Hepatocyte (in vitro differentiated cells): ENCODE results near the gene AGAP2. TPM values are rescaled to one million over a fixed set of nuclear protein-coding genes. Genes with fewer than 3 reads are reported as not detected.
"Not testable (repeated sequence)": the region's sequence is repeated elsewhere in the genome, so short reads cannot be mapped to it uniquely, and the experiment has no call there.

Experiments used
- DNase-seq: peaks from one replicate; pipeline ENCODE4 v3.0.0-alpha.2; 2016; ENCODE audit warnings: low spot score
- H2AFZ ChIP-seq: fragments of 200-600 bp; sonication (generic); 2 replicates; pipeline ENCODE4 v1.6.0; 2016; ENCODE audit warnings: antibody characterized with exemption, mild to moderate bottlenecking
- H3K27ac ChIP-seq: fragments of 200-600 bp; sonication (generic); 2 replicates; pipeline ENCODE4 v1.5.1; 2016; ENCODE audit warnings: mild to moderate bottlenecking
- H3K27me3 ChIP-seq: fragments of 200-600 bp; sonication (generic); 2 replicates; pipeline ENCODE4 v1.6.1; 2016
- H3K36me3 ChIP-seq: fragments of 200-600 bp; sonication (generic); replicated peaks from 2 replicates; pipeline ENCODE4 v1.5.1; 2016; ENCODE audit warnings: low read depth; ENCODE audit not compliant: insufficient read depth
- H3K4me1 ChIP-seq: fragments of 200-600 bp; sonication (generic); 2 replicates; pipeline ENCODE4 v1.5.1; 2016; ENCODE audit warnings: mild to moderate bottlenecking, moderate library complexity; ENCODE audit not compliant: insufficient read depth
- H3K4me2 ChIP-seq: fragments of 200-600 bp; sonication (generic); 2 replicates; pipeline ENCODE4 v1.6.0; 2016
- H3K4me3 ChIP-seq: fragments of 200-600 bp; sonication (generic); 2 replicates; pipeline ENCODE4 v1.5.1; 2016; ENCODE audit warnings: mild to moderate bottlenecking
- H3K79me2 ChIP-seq: fragments of 200-600 bp; sonication (generic); 2 replicates; pipeline ENCODE4 v1.6.0; 2017; ENCODE audit warnings: mild to moderate bottlenecking
- H3K9me2 ChIP-seq: fragments of 200-600 bp; sonication (generic); replicated peaks from 2 replicates; pipeline ENCODE4 v1.6.0; 2017; ENCODE audit warnings: mild to moderate bottlenecking; ENCODE audit not compliant: insufficient read depth
- H3K9me3 ChIP-seq: fragments of 200-600 bp; sonication (generic); 2 replicates; pipeline ENCODE4 v1.5.1; 2016; ENCODE audit warnings: low read depth, mild to moderate bottlenecking
- H4K20me1 ChIP-seq: fragments of 200-600 bp; sonication (generic); 2 replicates; pipeline ENCODE4 v1.6.0; 2016; ENCODE audit warnings: mild to moderate bottlenecking; ENCODE audit not compliant: insufficient read depth, poor library complexity, severe bottlenecking
- EZH2 ChIP-seq: fragments of 200-600 bp; sonication (generic); IDR thresholded peaks from 2 replicates; pipeline ENCODE4 v1.6.1; 2016; ENCODE audit warnings: antibody characterized with exemption, mild to moderate bottlenecking, borderline replicate concordance
- EZH2phosphoT487 ChIP-seq: fragments of 200-600 bp; sonication (generic); IDR thresholded peaks from one replicate; pipeline ENCODE4 v1.6.1; 2018; ENCODE audit warnings: antibody characterized with exemption, mild to moderate bottlenecking, low read depth, moderate library complexity; ENCODE audit not compliant: unreplicated experiment, severe bottlenecking
- WGBS: methylation state at CpG from one replicate; pipeline ENCODE4 v1.1.6; 2016; ENCODE audit warnings: low lambda C conversion rate; ENCODE audit errors: missing lambda C conversion rate; 5-methylcytosine and 5-hydroxymethylcytosine counted together
- polyA plus RNA-seq: library from polyadenylated mRNA; unstranded; fragments of >200 nt; fragmentation: Nextera tagmentation; extraction: Ambion mirVana; gene quantifications from 2 replicates; pipeline ENCODE4 v1.2.1, GENCODE V29; 2016
- total RNA-seq: library from RNA; depleted of rRNA; stranded (reverse); fragments of >200 nt; gene quantifications from 2 replicates; pipeline ENCODE4 v1.2.3, GENCODE V29; 2014
- TF ChIP-seq, protein P1 (sequence below): fragments of 200-600 bp; sonication (generic); IDR thresholded peaks from 2 replicates; pipeline ENCODE4 v1.5.1; 2016; ENCODE audit warnings: antibody characterized with exemption, mild to moderate bottlenecking; ENCODE audit not compliant: poor library complexity

The AGAP2 gene
- total and polyA plus RNA-seq, 2 experiments from 2014 or later, result 0.04 to 0.33 TPM

DNA sequence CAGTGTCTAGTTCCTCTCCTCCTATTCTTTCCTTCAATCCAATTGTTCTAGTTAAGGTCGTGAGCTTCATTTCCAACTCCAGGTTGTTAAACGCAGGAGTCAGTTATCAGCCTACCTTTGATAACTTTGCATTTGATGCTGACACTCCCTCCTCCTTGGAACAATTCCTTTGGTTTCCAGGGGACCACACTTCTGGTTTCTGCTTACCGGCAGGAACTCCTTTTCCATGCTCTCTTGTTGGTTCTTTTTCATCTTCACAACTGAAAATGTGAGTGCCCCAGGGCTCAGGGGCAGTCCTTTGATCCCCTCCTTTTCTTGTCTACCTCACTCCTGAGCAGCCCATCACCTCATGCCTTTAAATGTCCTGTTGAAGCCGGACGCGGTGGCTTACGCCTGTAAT, 38.8 kb upstream of the AGAP2 start:
- H3K27me3 ChIP-seq, result no peaks in the 10 kb centered on the region
- no peaks in the 10 kb centered on the region for H3K9me2 ChIP-seq
- H2AFZ ChIP-seq, result no peak overlapping the region
- no peak overlapping the region for H3K4me3 ChIP-seq
- TF ChIP-seq, protein P1, sequence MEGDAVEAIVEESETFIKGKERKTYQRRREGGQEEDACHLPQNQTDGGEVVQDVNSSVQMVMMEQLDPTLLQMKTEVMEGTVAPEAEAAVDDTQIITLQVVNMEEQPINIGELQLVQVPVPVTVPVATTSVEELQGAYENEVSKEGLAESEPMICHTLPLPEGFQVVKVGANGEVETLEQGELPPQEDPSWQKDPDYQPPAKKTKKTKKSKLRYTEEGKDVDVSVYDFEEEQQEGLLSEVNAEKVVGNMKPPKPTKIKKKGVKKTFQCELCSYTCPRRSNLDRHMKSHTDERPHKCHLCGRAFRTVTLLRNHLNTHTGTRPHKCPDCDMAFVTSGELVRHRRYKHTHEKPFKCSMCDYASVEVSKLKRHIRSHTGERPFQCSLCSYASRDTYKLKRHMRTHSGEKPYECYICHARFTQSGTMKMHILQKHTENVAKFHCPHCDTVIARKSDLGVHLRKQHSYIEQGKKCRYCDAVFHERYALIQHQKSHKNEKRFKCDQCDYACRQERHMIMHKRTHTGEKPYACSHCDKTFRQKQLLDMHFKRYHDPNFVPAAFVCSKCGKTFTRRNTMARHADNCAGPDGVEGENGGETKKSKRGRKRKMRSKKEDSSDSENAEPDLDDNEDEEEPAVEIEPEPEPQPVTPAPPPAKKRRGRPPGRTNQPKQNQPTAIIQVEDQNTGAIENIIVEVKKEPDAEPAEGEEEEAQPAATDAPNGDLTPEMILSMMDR, result no peak
- TF ChIP-seq EZH2phosphoT487 (no peak), EZH2 (no peak)
- peaks cover 3% of the 10 kb centered on the region for H3K79me2 ChIP-seq
- H3K9me3 ChIP-seq, result no peaks in the 10 kb centered on the region
- H3K4me2 ChIP-seq, result no peak overlapping the region
- no peaks in the 10 kb centered on the region for H4K20me1 ChIP-seq
- DNase-seq, result no peak
- peaks cover 5% of the 10 kb centered on the region for H3K4me1 ChIP-seq
- no peak overlapping the region for H3K27ac ChIP-seq
- H3K36me3 ChIP-seq, result no peaks in the 10 kb centered on the region
- 91% methylated on average over 7 of the region's 7 CpGs for WGBS

DNA sequence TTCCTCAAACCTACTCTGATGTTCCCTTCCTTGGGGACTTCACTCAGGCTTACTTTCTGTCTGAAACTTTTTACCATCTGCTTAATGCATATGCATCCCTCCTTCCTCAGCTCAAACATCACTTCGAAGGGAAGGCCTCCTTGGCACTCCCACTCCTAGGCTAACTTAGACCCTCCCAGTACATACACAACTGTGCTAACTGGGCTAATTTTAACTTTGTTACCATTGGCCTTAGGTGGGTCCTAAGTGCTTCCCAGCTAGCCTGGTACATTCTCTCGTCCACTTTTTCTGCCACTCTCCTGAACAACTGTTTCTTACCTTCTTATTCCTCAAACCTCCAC, 37.7 kb upstream of the AGAP2 start:
- no peak overlapping the region for H3K4me3 ChIP-seq
- WGBS, result 92% methylated on average over 2 of the region's 2 CpGs
- H4K20me1 ChIP-seq, result no peaks in the 10 kb centered on the region
- peaks cover 5% of the 10 kb centered on the region for H3K79me2 ChIP-seq
- no peak overlapping the region for H3K4me2 ChIP-seq
- H3K27me3 ChIP-seq, result no peaks in the 10 kb centered on the region
- H3K9me3 ChIP-seq, result no peaks in the 10 kb centered on the region
- no peaks in the 10 kb centered on the region for H3K36me3 ChIP-seq
- no peaks in the 10 kb centered on the region for H3K9me2 ChIP-seq
- no peak overlapping the region for H3K27ac ChIP-seq
- TF ChIP-seq, protein P1, result no peak
- H2AFZ ChIP-seq, result no peak overlapping the region
- peaks cover 5% of the 10 kb centered on the region for H3K4me1 ChIP-seq
- no peak for DNase-seq

DNA sequence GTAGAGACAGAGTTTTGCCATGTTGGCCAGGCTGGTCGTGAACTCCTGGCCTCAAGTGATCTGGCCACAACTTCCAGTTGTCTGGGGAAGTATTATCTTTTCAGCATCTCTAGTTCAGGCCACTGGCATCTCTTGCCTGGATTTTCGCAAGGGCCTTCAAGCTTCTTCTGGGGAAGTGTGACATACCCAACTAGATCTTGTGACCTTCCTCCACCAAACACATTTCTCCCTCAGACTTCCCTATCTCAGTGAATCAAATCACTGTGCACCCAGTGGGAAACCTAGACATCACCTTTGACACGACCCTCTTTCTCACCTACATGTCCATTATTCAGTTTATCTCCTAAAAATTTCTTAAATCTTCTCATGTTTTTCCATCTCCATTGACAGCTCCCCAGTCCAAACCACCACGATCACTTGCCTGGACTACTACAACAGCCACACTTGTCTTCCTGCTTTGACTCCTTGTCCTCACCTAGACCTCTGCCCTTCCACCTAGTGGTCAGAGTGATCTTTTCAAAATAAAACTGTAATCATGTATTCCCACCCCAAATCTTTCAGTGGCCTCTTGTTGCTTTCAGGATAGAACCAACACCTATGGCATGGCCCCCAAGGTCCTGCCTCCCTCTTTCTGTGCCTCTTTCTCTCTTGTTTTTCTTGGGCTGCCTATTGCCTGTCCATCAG, 37.2 kb upstream of the AGAP2 start:
- TF ChIP-seq EZH2 (no peak), EZH2phosphoT487 (no peak)
- TF ChIP-seq, protein P1, result no peak
- no peak overlapping the region for H2AFZ ChIP-seq

DNA sequence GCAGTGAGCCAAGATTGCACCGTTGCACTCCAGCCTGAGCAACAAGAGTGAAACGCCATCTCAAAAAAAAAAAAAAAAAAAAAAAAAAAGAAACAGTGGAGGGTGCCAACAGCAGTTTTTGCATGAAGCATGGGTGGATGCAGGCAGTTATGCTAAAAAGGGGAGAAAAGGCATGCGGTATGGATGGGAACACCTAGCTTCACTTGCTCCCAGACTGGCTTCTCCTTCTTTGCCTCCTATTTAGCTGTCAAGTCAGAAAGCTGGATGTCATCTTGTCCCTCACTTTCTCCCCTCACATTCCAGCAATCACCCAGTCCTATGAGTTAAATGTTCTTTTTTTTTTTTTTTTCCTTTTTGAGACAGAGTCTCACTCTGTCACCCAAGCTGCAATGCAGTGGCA, 36.5 kb upstream of the AGAP2 start:
- Histone ChIP-seq H3K27me3 (no peaks in the 10 kb centered on the region), H2AFZ (no peak overlapping the region), H3K79me2 (peaks cover 14% of the 10 kb centered on the region), H3K4me3 (no peak overlapping the region), H3K9me2 (no peaks in the 10 kb centered on the region), H3K4me2 (no peak overlapping the region), H3K36me3 (no peaks in the 10 kb centered on the region), H3K9me3 (no peaks in the 10 kb centered on the region), H3K4me1 (peaks cover 5% of the 10 kb centered on the region), H4K20me1 (no peaks in the 10 kb centered on the region), H3K27ac (no peak overlapping the region)
- 100% methylated on average over 2 of the region's 3 CpGs for WGBS
- DNase-seq, result no peak
- TF ChIP-seq EZH2phosphoT487, result no peak

More for the DNA sequence above, 37.2 kb upstream of the AGAP2 start:
- Histone ChIP-seq H3K27ac (no peak overlapping the region), H3K9me2 (no peaks in the 10 kb centered on the region), H3K27me3 (no peaks in the 10 kb centered on the region), H3K9me3 (no peaks in the 10 kb centered on the region), H3K4me3 (no peak overlapping the region), H3K4me1 (peaks cover 5% of the 10 kb centered on the region), H3K36me3 (no peaks in the 10 kb centered on the region), H3K4me2 (no peak overlapping the region), H3K79me2 (peaks cover 9% of the 10 kb centered on the region), H4K20me1 (no peaks in the 10 kb centered on the region)
- WGBS, result 94% methylated on average over 4 of the region's 4 CpGs
- DNase-seq, result no peak

DNA sequence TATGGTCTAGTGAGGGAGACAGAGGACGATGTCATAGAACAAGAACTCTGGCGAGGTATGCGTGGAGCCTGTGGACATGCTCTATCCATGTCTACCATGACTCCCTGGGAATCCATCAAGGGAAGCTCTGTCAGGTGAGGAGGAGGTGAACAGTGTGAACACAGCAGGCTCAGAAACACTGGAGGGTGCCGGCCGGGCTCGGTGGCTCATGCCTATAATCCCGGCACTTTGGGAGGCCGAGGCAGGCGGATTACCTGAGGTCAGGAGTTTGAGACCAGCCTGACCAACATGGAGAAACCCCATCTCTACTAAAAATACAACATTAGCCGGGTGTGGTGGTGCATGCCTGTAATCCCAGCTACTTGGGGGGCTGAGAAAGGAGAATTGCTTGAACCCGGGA, 36.1 kb upstream of the AGAP2 start:
- H3K79me2 ChIP-seq, result peaks cover 14% of the 10 kb centered on the region
- not testable (repeated sequence) for H3K9me2 ChIP-seq, H2AFZ ChIP-seq, H4K20me1 ChIP-seq, H3K9me3 ChIP-seq, H3K27ac ChIP-seq, H3K4me2 ChIP-seq, DNase-seq, H3K4me1 ChIP-seq, H3K4me3 ChIP-seq, H3K27me3 ChIP-seq, H3K36me3 ChIP-seq
- WGBS, result 95% methylated on average over 11 of the region's 11 CpGs
